Glomerular visceral epithelial cell (primary cell): ENCODE measurements around the gene HGS.
A peak's percentile ranks its signal among the peaks of the same experiment; 100 is the strongest.

Experiments
- DNase-seq: peaks from one replicate; pipeline ENCODE4 v3.0.0-alpha.2; 2016; ENCODE audit errors: extremely low spot score

HGS gene

DNA sequence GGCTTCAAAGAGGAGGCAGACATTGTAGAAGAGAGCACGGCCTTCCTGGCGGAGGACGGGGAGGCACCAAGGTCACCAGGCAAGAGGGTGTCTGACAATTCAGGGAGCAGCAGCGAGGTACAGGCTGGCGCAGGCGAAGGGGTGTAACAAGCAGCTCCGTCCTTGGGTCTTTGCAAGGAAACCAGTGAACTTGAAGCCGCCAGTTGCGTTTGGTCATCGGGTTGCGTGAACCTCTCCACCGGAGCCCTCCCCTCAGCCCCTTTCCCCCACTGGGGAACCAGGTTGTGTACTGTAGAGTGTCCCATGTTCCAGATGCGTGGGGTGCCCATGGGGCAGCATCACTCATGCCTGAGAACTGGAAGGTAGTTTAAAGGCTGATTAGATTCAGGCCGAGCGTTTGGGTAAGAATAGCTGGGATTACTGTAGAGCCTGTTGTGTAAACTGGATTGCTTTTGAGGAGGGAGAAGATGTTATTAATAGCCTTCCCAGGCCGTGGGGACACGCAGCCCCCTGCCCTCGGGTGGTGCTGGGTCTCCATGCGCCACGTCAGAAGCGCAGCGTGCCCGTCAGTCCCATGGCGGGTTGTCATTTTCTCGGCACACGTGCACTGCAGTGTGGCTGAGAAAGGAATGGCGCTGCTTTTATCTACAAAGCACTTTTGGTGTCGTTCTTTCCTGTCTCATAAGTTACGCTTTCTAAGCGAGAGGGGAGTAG, 21.9 kb downstream of the HGS start:
- DNase-seq: no peak

- DNase-seq: no peak
Measured at GRCh38 chr17:81706232-81706611, 22.4 kb downstream of the HGS start.

- DNase-seq: no peak
Measured at GRCh38 chr17:81706757-81707624, 23.2 kb downstream of the HGS start.

- no peak for DNase-seq
Measured at GRCh38 chr17:81707725-81708646, 24.2 kb downstream of the HGS start.

DNA sequence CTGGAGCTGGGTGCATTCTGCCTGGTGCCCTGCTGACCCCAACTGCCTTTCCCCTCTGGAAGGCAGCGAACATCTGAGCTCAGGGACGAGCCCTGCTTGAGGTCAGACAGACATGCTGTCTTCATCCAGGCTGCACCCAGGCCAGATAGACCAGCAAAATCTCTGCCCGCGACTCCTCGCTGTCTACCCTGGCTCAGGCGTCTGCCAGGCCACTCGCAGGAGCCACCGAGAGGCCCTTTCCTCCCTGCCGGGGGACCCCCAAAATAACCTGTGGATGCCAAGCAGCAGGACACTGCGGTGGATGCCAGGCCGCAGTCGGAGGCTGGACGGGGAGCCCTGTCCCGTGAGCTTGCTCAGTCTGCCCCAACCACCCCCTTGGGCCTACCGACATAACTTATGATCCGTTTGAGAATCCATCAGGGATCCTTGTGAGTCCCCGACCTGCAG, 25.0 kb downstream of the HGS start:
- DNase-seq: no peak

- DNase-seq: no peak
Measured at GRCh38 chr17:81710514-81711308, 26.9 kb downstream of the HGS start.

DNA sequence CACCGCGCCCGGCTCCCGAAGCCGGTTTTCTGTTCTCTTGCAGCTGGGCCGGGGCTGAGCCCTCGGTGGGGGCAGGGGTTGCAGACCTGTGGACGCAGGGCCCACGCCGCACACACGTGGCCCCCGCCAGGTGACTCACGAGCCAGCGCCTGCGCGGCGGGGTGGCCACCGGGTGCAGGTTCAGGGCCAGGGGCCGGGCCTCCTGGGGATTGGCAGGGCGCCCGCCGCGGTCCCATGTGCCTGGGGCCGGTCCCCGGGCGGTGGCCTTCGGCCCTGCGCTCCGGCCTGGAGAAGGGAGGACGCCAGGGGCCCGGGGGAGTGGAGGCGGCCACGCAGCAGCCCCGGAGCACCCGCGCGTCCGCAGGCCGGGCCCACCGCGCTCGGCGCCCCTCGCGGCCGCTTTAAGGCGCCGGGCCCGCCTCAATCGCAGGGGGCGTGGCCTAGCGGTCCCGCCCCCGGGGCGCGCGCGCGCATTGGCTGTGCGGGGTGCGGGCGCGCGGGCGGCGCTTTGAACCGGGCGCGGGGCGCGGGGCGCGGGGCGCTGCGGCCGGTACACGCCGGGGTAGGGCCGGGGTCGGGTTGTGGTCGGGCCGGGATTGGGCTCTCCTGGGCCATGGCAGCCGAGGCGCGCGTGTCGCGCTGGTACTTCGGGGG, 28.1 kb downstream of the HGS start, which contains the start of gene SLC25A10:
TSS of gene SLC25A10 (plus strand) at position 471 of the 654 bp plus-strand sequence. CDS start at position 614, 143 bp downstream.
- DNase-seq: peak; percentile 93

DNA sequence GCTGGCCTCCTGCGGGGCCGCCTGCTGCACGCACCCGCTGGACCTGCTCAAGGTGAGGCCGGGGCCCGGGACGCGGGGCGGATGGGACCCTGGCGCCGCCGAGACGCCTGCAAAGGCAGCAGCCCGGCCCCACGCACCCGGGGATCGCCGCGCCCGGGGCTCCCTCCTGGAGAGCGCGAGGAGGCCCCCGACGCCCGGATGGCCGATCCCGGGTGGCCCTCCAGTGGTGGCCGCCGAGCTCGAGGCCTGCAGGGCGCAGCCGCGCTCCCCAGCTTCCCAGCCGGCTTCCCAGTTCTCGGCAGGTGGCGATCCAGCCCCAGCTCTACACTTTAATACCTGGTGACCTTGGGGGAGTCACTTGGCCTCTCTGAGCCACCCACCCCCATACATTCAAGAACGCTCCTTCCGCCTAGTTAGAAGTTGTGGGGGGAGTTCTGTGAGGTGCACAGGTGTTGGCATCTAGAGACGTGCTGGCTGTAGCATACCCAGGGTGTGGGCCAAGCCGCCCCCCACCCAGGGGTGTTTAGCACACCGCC, 28.7 kb downstream of the HGS start:
- DNase-seq: peak; percentile 52

DNA sequence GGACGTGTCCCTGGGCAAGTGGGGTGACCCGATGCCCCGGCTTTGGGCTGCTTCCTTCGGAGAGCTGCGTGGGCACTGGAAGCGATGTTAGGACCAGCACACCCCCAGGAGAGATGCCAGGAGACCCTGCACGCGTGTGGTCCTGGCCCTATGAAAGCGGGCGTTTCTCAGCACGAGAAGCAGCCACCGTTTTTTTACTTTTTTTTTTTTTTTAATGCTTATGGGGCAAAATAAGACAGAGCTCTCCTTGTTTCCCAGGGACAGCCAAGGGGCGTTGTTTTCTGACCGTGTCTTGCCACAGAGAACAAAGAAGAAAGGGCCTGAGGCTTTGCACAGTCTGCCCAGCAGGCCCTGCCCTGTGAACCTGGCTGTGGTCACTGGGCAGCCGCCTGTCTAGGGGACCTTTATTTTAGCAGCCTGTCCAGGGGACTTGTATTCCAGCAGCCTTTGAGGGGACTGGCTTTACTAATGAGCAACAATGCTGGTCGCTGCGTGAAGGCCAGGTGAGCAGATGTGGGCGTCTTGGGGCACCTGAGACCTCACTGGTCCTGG, 29.3 kb downstream of the HGS start:
- peak; percentile 33 for DNase-seq

DNA sequence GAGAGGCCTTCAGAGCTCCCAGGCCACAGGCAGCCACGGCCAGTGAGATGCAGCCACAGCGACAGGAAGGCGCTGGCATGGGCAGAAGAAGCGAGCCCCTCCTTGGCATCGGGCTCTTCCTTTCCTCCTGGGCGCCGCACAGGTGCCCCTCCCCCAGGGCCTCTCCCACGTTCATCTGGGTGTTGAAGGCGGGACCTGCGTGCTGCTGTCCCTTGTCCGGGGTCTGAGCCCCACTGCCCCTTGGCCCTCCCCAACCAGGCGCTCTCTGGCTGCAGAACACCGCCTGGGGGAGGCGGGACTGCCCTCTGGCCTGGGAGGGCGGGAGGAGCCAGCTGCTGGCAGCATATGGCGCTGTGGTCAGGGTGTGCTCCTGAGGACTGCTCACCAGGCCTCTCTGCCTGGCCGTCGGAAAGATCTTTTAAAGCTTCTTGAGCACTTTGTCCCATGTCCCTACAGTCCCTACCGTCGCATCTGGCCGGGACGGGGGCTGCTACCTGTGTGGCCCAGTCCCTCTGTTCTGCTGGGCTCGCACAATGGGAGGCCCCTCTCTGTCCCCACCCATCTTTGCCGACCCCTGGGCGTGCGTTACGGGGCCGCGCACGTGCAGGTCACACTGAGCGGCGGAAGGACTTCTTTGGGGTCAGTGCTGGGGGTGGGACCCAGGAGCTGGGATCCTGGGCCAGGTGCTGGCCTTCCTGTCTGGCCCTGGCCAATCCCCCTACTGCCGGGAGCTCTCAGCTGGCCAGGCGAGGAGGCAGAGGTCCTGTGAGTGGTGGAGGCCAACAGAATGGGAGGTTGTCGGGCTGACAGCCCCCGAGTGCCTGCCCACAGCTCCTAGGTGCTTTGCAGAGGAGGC, 30.0 kb downstream of the HGS start:
- DNase-seq: peak; percentile 56

- no peak for DNase-seq
Measured at GRCh38 chr17:81714412-81715106, 30.7 kb downstream of the HGS start.

DNA sequence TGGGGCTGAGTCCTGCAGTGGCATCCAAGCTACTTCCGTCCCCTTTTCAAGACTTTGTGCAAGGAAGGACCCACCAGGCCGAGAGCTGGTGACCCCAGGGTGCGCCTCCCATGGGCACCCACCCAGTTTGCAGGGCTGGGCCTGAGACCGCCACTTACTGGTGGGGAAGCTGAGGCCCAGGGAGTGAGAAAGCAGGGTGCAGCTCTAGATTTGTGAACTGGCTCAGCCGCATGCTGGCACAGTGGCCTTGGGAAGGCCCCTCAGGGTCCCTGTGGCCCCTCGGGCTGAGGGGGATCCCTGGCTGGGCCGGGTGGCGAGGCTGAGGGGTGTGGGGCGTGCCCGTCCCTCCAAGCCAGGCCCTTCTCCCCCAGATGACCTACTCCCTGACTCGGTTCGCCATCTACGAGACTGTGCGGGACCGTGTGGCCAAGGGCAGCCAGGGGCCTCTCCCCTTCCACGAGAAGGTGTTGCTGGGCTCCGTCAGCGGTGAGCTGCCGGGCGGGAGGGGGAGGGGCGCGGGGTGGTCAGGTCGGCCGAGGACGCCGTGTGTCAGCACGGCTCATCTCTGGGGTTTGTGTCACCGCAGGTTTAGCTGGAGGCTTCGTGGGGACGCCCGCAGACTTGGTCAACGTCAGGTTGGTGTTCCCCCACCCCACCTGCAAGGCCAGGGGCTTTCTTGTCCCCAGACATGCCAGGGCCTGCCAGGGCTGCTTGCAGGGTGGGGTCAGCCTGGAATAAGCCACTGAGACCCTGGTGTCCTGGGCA, 31.5 kb downstream of the HGS start:
- DNase-seq: no peak

GRCh38 chr17:81715872-81716673, 32.3 kb downstream of the HGS start:
- no peak for DNase-seq

- no peak for DNase-seq
Measured at GRCh38 chr17:81716674-81716996, 32.8 kb downstream of the HGS start.

GRCh38 chr17:81717049-81717765, 33.4 kb downstream of the HGS start:
- DNase-seq: no peak

- DNase-seq: no peak
Measured at GRCh38 chr17:81717766-81718089, 33.9 kb downstream of the HGS start.
